GM19468 (cell line): ENCODE results near the gene FAM117A.
"Not testable (repeated sequence)": the region's sequence is repeated elsewhere in the genome, so short reads cannot be mapped to it uniquely, and the experiment has no call there.

Experiments
- ATAC-seq: cut with Tn5 transposase; IDR thresholded peaks from one replicate; pipeline ENCODE4 v1.9.1; 2021; ENCODE audit warnings: mild to moderate bottlenecking, moderate library complexity, moderate number of reproducible peaks; ENCODE audit not compliant: unreplicated experiment; ENCODE audit errors: extremely low read depth

The FAM117A gene

GRCh38 chr17:49741692-49742076 is 22.2 kb downstream of the FAM117A start:
- ATAC-seq, result no peak

- ATAC-seq, result peak; percentile 31
Observed at GRCh38 chr17:49741009-49741691, 22.8 kb downstream of the FAM117A start.

DNA sequence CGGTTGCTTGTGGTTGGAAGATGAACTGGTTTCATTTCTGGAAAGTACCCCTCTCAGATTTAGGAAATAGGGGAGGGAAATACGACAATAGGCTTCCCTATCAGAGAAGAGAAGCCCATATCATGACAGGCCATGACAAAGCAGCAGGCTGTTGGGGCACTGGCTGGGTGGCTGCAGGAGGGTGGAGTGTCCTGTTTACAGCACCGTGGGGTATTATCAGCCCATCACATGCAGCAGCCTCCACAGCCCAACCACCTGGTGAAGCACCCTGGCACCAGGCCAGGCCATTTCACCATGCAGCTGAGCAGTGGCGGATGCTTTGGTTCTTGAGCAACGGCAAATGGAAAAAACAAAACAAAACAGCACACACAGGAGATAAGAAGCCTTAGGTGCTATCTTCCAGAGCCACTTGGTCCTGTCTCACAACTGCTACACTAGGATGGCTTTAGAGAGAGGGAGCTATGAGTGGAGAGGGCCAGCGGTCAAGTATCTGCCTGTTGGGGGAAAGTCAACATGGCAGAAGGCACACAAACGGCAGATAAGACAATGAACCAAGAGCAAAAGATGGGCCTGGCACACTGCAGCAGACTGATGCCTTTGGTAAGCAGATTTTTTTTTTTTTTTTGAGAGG is 24.2 kb downstream of the FAM117A start:
- no peak for ATAC-seq

DNA sequence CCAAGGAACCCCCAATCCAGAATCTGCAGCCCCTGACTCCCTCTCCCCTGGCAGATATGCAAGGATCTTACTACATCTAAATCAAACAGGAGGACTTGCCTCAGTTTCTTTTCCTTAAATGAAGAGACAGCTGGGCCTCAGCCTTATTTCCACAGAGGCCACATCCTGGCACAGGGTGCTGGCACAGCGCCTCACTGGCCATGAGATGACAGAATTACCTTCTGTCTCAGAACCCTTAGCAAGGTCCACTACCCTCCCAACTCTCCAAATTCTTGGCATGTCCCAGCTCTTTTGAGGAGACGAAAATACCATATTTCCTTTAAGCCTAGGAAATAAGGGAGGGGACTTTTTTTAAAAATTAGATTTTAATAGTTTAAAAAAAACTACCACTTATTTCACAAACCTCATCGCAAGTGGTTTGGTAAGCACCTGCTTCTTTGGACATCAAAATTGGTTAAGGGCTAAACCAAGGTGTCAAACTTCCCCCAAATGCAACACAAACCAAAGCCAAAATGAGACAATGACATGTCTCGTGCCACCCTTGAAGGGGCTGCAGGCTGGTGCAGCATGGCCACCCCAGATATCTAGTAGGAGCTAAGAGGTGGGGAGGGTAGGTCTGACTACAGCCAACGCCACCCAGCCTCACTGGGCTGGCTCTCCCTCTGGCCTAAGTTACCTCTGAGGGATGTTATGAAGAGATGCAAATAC is 25.3 kb downstream of the FAM117A start:
- no peak for ATAC-seq

- no peak for ATAC-seq
Observed at GRCh38 chr17:49734515-49735490, 29.1 kb downstream of the FAM117A start.

DNA sequence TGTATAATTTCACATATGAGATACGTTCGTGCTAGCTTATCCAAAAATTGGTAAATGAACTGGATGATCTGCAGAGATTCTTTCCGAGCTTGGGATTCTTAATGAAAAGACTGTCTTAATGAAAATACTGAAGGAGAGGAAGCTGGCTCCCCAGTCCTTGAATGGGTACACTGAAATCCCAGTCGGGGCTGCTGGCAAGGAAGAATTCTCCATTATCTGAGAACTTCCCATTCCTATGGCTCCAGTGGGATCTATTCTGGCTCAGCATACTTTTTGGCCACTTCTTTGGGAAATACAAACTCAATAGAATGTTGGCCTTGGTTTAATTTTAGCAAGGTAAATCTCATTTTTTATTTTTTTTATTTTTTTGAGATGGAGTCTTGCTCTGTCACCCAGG is 32.5 kb downstream of the FAM117A start:
- no peak for ATAC-seq

DNA sequence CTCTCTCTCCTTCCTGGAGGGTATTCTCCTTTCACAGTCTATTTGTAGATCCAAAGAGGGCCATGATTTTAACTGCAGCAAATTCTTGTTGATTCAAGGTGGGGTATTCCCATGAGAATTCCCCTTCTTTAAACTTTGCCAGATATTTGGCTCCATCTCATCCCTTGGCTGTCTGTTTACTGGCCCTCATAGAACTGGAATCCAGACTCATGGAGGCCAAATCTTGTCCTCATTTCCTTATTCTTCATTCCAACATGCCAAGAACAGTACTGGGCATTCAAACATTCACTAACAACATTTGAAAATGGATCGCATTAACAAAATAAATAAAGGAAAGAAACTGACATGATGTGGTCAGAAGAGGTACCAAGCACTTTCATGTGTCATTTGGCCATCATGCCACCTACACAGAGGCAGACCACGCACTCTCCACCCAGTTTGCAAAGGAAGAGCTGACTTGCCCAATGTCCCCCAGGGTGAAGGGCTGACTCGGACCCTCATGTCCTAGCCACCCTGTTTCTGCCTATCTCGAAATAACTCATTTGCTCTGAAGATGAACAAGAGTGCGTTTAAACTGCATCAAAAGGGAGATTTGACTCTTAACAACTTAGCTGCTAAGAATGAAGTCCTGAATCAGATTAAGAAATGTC is 33.0 kb downstream of the FAM117A start:
- ATAC-seq, result no peak

DNA sequence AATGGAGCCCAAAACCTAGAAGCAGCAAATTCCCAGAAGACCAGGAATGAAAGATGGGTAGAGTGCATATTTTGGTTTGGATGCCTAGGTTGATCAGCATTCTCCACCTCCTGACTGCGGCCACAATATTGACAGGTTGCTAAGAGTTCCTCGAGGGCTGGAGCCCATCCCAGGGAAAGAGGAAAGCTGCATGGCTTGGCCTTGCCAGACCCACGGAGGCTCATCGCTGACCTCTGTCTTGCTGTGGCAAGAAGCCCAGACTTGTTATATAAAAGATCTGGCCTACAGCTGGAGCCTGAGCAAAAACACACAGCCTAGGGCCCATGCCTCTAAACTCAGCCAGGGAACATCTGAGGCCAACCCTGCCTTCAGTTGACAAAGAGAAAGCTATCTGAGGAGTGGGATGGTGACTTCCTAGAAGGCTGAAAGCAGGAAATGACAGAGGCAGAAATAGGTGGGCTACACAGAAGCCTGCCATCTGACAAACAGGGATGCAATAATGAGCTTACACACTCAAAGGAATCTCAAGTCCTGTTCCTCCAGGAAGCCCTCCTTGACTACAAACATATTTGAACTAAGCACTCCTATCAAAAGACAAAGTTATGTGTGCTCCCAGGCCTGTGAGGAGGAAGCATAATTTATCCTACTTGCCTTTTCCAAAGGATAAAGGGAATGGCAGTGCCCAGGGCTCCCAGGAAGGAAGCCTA is 33.7 kb downstream of the FAM117A start:
- ATAC-seq, result no peak

GRCh38 chr17:49729069-49729468 is 34.9 kb downstream of the FAM117A start:
- ATAC-seq, result no peak

- no peak for ATAC-seq
Observed at GRCh38 chr17:49728425-49728824, 35.5 kb downstream of the FAM117A start.

GRCh38 chr17:49727380-49727779 is 36.6 kb downstream of the FAM117A start:
- no peak for ATAC-seq

DNA sequence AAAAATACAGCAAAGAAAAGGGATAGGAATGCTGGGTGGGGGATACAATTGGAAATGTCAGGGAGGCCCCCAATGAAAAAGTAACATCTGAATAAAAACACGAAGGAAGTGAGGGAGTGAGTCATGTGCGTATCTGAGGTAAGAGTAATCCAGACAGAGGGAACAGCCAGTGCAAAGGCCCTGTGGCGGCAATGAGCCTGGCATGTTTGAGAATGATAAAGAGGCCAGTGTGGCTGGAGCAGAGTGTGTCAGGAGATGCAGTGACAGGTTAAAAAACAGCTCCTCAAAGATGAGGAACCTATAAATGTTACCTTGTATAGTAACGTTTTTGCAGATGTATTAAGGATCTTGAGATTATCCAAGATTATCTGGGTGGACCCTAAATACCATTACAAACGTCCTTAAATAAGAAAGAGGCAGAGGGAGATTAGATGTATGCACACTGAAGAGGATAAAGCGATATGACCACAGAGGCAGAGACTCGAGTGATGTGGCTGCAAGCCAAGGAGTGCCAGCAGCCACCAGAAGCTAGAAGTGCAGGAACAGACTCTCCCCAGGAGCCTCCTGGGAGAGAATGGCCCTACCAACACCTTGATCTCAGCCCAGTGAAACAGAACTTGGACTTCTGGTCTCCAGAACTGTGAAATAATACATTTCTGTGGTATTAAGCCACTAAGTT is 38.3 kb downstream of the FAM117A start:
- ATAC-seq, result no peak

- ATAC-seq, result not testable (repeated sequence)
Observed at GRCh38 chr17:49724552-49724951, 39.4 kb downstream of the FAM117A start.

DNA sequence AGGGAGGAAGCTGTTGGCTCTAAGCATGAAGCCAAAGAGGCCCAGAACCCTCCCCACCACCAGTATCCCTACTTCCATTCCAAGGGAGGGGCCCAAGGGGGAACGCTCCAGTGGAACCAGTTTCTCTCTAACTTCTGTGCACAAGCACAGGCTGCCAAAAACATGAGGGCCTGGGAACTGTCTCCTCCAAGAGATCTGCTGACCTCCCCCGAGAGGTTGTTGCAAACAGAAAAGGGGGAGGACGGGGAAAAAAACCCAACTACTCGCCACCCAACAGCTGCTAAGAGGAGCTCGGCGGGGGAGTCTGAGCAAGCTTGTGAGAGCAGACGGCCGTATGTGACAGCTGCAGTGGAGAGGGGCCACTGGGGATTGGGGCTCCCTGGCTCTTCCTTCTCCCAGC is 40.5 kb downstream of the FAM117A start:
- ATAC-seq, result no peak

DNA sequence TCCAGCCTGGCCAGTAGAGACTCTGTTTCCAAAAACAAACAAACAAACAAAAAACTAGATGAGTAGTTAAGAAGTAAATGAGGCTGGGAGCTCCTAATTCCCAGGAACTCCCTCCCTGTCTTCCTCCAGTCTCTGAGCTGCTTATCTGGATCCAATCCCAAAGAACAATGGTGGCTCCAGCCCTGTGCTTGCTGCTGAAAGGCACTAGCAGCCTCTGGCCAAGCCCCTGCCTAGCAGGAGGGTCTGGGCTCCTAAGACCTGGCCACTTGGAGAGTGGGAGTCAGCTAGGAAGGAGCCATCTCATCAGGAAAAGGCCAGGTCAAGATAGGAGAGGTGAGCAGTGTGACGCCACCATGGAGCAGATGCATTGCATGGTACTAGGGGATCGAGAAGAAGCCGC is 41.9 kb downstream of the FAM117A start:
- ATAC-seq, result no peak

DNA sequence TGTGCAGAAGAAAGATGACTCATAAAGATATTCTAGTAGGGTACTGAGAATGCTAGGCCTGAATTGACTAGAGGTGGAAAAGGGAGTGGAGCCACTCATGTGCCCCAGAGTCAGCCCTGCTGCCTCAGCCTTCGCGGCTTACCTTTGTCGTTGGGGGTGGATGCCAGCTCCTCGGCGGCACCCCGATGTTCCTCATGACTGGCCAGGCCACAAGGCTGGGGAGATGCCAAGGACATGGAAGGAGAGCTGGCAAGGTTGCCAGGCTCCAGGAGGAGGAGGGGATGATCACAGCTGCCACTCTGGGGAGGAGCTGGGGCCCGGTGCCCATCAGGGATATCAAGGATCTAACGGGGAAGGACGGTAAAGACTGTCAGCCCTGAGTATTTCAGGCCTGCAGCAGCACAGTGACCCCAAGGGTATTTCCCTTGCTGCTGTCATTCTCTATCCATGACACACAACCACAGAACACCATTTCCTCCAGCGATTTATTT is 46.5 kb downstream of the FAM117A start:
- ATAC-seq, result no peak

DNA sequence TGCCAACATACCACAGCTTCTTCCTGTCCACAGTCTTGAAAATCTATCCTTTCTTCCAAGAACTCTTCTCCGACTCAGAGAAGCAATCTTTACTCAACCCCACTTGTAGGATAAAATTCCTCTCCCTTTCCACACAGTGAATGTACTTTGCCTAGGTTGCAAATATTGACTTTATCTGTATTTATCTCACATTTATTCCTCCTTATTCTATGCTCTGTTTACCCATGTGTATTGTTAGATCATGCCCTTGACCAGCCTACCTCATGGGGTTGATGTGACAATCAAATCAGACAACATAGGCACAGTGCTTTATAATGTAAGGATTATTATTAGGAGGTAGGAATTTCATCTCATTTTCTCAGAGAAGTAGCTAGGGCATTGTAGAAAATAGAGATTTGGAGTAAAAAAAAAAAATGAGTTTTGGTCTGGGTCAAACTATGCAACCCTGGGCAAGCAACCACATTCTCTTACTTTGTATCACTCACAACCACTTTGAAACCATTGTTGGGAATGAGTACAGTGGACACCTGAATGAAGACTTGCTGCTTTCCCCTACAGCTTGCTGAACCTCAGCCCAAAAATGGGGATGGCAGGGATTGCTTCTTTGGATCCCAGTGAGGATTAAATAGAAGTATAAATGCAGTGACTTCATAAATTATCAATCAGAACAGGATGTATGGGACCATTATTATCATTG is 47.1 kb downstream of the FAM117A start:
- ATAC-seq, result no peak

DNA sequence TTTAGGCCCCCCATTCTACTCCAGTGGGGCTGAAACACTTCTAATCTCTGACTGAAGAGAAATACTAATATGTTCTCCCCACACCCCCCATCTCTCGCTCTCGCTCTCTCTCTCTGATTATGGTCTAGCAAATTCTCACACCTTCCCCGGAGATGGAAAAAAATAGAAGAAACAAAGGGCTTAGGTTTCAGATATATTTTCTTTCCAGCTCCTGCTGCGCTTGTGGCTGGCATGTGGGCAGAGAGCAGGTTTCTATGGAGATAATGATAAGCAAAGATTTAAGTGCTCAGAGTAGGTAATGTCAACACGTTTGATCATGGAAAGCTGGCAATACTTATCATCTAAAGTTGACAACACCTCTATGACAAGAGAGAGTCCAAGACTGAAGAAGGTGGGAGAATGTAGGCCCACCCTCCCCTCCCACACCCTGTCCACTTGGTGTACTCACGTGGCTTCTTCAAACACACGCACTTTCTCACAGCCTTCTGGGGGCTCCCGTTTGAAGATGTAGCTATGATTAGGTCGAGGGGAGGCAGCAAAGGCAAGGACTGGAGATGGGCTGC is 48.1 kb downstream of the FAM117A start:
- no peak for ATAC-seq
